ENCODE measurements around the gene ZNF326.

The ZNF326 gene

DNA sequence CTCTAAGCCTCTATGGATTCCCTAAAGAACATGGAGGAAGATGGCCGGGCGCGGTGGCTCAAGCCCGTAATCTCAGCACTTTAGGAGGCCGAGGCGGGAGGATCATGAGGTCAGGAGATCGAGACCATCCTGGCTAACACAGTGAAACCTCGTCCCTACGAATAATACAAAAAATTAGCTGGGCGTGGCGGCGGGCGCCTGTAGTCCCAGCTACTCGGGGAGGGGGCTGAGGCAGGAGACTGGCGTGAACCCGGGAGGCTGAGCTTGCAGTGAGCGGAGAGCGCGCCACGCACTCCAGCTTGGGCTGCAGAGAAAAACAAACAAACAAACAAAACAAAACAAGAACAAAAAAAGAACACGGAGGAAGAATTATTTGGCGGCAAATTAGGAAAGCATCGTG is 5.8 kb upstream of the ZNF326 start:
- in situ Hi-C loops (cut with MboI; ENCODE audit: low sequenced_read_pairs, unreplicated experiment): loop anchor here (5.0 to 25.0 kb wide), 2 partner anchors 177 to 477 kb away; partner anchors contain the start of gene LRRC8B
- no peak for DNase-seq (ENCODE audit: low spot score)
- TF ChIP-seq, protein P1, sequence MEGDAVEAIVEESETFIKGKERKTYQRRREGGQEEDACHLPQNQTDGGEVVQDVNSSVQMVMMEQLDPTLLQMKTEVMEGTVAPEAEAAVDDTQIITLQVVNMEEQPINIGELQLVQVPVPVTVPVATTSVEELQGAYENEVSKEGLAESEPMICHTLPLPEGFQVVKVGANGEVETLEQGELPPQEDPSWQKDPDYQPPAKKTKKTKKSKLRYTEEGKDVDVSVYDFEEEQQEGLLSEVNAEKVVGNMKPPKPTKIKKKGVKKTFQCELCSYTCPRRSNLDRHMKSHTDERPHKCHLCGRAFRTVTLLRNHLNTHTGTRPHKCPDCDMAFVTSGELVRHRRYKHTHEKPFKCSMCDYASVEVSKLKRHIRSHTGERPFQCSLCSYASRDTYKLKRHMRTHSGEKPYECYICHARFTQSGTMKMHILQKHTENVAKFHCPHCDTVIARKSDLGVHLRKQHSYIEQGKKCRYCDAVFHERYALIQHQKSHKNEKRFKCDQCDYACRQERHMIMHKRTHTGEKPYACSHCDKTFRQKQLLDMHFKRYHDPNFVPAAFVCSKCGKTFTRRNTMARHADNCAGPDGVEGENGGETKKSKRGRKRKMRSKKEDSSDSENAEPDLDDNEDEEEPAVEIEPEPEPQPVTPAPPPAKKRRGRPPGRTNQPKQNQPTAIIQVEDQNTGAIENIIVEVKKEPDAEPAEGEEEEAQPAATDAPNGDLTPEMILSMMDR (IDR thresholded peaks at IDR 0.05; ENCODE audit: borderline replicate concordance, control extremely low read depth, extremely low read depth, insufficient read depth, missing control alignments): no peak

DNA sequence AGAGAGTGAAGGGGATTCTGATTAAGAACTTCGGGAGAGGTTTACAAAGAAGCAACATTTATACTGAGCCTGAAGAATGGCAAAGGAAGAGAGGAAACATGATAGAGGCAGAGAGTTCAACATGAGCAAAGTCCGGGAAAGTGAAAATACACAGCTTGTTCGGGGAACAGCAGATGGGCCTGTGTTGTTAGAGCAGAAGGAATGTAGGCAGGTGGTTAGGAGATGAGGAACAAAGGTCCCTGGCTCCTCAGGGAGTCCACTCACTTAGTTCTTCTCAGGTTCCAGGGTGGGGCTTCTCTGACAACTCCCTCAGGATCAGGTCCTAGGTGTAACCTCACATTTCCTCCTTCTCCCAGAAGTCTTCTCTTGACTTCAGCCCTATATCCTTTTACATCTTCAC is 5.1 kb upstream of the ZNF326 start:
- DNase-seq (ENCODE audit: low spot score): no peak
- TF ChIP-seq, protein P1 (IDR thresholded peaks at IDR 0.05; ENCODE audit: borderline replicate concordance, control extremely low read depth, extremely low read depth, insufficient read depth, missing control alignments): no peak
- in situ Hi-C loops (cut with MboI; ENCODE audit: low sequenced_read_pairs, unreplicated experiment): loop anchor here (5.0 to 25.0 kb wide), 2 partner anchors 177 to 477 kb away; partner anchors contain the start of gene LRRC8B

DNA sequence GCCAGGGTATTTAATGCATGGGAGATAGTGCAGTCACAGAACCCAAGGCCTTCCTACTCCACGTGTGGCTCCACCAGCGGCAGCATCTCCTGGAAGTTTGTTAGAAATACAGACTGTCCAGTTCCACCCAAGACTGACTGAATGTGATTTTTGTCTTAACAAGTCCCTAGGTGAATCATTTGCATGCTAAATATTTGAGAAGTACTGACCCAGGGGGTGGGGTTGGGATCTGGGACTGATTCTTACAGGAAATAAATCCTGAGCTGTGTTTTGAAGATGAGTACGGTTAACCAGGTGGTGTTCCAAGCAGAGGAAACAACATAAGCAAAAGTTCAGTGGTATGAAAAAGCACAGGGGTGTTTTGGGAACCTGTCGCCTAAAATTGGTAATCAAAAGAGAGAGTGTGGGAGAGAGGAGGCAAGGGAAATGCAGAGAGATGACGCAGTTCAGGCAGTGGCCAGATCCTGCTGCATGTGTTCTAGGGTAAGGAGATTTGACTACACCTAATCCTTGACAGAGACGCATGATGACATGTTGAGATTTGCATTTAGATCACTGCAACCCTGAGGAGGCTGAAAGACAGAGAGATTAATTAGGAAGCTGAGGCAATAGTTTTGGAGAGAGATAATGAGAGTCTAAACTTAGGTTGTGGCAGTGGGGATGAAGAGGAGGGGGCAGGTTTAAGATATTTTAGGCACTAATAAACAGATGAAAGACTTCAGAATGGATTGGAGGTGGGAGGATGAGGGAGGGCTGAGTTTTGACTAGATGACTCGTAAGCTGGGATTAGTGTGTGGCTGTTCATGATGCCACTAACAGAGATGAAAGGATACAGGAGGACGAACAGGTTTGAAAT is 3.7 kb upstream of the ZNF326 start:
- TF ChIP-seq, protein P1 (IDR thresholded peaks at IDR 0.05; ENCODE audit: borderline replicate concordance, control extremely low read depth, extremely low read depth, insufficient read depth, missing control alignments): no peak
- in situ Hi-C loops (cut with MboI; ENCODE audit: low sequenced_read_pairs, unreplicated experiment): loop anchor here (25.0 kb wide), 1 partner anchor 479 kb away; the partner anchor contains the start of gene LRRC8B
- DNase-seq (ENCODE audit: low spot score): no peak

DNA sequence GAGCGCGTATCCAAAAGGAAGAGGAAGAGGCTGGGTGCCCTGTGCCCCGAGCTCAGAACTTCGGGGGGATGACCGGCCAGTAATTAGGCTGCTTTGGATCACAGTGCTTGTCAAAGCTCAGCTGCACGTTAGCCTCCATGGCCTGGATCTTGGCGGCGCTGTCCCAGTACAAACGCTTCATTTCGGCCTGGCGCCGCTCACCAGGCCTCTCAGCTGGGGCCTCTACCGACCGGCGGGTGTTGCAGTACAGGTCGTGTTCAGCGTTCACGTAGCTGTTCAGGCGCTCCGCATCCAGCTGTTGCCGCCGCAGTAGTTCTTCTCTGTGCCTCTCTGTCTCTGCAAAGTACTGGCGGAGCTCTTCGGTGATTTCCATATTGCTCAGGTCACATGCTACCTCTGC is 1.4 kb upstream of the ZNF326 start:
- TF ChIP-seq, protein P1 (IDR thresholded peaks at IDR 0.05; ENCODE audit: borderline replicate concordance, control extremely low read depth, extremely low read depth, insufficient read depth, missing control alignments): no peak
- in situ Hi-C loops (cut with MboI; ENCODE audit: low sequenced_read_pairs, unreplicated experiment): loop anchor here (25.0 kb wide), 1 partner anchor 481 kb away; the partner anchor contains the start of gene LRRC8B
- no peak for DNase-seq (ENCODE audit: low spot score)

DNA sequence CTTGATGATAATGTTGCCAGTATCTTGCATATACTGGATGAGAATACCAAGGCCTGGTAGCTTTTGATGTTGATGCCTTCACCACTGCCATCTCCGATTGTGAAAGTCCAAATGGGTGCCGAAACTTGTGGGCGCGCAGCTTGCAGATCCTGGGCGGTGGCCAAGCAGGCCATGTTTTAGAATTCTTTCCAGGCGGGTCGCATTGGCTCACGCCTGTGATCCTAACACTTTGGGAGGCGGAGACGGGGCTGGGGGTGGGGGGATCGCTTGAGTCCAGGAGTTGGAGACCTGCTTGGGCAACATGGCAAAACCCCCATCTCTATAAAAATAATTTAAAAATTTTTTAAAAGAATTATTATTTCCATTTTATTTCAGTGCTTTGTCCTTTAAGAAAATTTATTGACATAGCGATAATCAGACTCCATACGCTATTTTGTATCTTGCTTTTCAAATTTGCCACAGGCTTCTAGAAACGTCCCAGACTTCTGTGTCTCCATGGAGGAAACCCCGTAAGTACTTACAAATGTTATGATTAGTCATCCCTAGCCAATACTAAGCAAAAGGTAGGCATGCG is 592 bp upstream of the ZNF326 start:
- TF ChIP-seq, protein P1 (IDR thresholded peaks at IDR 0.05; ENCODE audit: borderline replicate concordance, control extremely low read depth, extremely low read depth, insufficient read depth, missing control alignments): no peak
- DNase-seq (ENCODE audit: low spot score): no peak
- in situ Hi-C loops (cut with MboI; ENCODE audit: low sequenced_read_pairs, unreplicated experiment): loop anchor here (25.0 kb wide), 1 partner anchor 482 kb away; the partner anchor contains the start of gene LRRC8B

DNA sequence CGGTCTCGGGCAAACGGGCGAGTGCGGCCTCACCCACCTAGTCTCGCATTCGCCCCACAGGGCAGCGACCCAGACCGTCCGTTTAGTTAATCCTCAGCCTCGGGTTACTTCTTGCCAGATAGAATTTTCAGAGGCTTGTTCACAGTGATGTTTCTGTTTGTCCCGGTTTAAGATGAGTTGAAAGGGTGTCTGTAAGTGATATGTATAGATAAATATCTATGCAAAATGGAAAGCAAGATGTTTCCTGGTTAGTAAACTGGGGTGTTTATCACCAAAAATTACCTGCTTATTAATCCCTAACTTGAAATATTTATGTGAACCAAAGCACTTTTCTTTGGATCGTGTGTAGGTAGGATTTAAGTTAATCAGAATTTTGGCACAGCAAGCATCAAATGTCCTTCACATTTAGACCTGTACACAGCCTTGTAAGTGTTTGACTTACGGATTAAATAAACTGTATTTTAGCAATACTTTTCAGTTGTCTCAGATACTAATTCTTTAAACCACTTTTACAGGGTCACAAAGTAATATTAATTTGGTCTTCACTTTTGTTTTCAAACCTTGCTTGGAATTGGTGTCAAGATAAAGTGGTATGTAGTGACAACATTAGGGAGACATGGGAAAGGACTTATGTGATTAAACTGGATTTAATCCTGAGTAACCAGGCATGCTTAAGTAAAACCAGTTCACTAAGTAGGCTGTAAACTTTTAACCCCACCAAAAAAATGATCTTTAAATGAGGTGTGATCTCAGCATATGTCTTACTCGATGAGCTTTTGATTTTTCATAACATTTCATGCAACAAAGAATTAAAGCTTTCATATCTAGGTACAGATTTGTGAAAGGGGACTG is 914 bp downstream of the ZNF326 start:
- in situ Hi-C loops (cut with MboI; ENCODE audit: low sequenced_read_pairs, unreplicated experiment): loop anchor here (25.0 kb wide), 1 partner anchor 484 kb away; the partner anchor contains the start of gene LRRC8B
- TF ChIP-seq, protein P1 (IDR thresholded peaks at IDR 0.05; ENCODE audit: borderline replicate concordance, control extremely low read depth, extremely low read depth, insufficient read depth, missing control alignments): no peak

More for the DNA sequence above, 914 bp downstream of the ZNF326 start:
- no peak for DNase-seq (ENCODE audit: low spot score)
